ENCODE data around the gene STMND1.

STMND1 gene

GRCh38 chr6:17098538-17098937, 3.3 kb upstream of the STMND1 start:
- Histone ChIP-seq H3K9me3 (ENCODE audit: insufficient read depth, low read depth, low read length) (no peaks in the 10 kb centered on the region), H3K27me3 (ENCODE audit: insufficient read depth, low read length) (peaks cover 38% of the 10 kb centered on the region), H3K4me1 (ENCODE audit: insufficient read depth, low read length) (0 out of 2 replicates have a peak, but pooled peaks cover 8% of the 10 kb centered on the region), H3K36me3 (ENCODE audit: insufficient read depth, low read length) (no peaks in the 10 kb centered on the region), H3K27ac (ENCODE audit: low read depth, low read length) (no peak overlapping the region), H3K4me3 (ENCODE audit: low read length) (no peak overlapping the region), H3K9ac (ENCODE audit: low read depth, low read length) (no peak overlapping the region)
- WGBS = 63% methylated on average over 4 of the region's 4 CpGs

- Histone ChIP-seq H3K36me3 (ENCODE audit: insufficient read depth, low read length) (no peaks in the 10 kb centered on the region), H3K4me1 (ENCODE audit: insufficient read depth, low read length) (0 out of 2 replicates have a peak, but pooled peaks cover 8% of the 10 kb centered on the region)
- 59% methylated on average over 4 of the region's 5 CpGs for WGBS
Observed at GRCh38 chr6:17099401-17100059, 2.3 kb upstream of the STMND1 start.

GRCh38 chr6:17100806-17101205, 1.0 kb upstream of the STMND1 start:
- no peak overlapping the region for H3K4me3 ChIP-seq (ENCODE audit: low read length)
- H3K9me3 ChIP-seq (ENCODE audit: insufficient read depth, low read depth, low read length) = no peaks in the 10 kb centered on the region
- 0 out of 2 replicates have a peak, but pooled peaks cover 8% of the 10 kb centered on the region for H3K4me1 ChIP-seq (ENCODE audit: insufficient read depth, low read length)
- H3K36me3 ChIP-seq (ENCODE audit: insufficient read depth, low read length) = no peaks in the 10 kb centered on the region
- peaks cover 38% of the 10 kb centered on the region for H3K27me3 ChIP-seq (ENCODE audit: insufficient read depth, low read length)
- 63% methylated on average over 1 of the region's 1 CpG for WGBS
- H3K27ac ChIP-seq (ENCODE audit: low read depth, low read length) = no peak overlapping the region
- no peak overlapping the region for H3K9ac ChIP-seq (ENCODE audit: low read depth, low read length)

More at GRCh38 chr6:17099401-17100059, 2.3 kb upstream of the STMND1 start:
- no peaks in the 10 kb centered on the region for H3K9me3 ChIP-seq (ENCODE audit: insufficient read depth, low read depth, low read length)
- peaks cover 38% of the 10 kb centered on the region for H3K27me3 ChIP-seq (ENCODE audit: insufficient read depth, low read length)
- no peak overlapping the region for H3K9ac ChIP-seq (ENCODE audit: low read depth, low read length)
- H3K27ac ChIP-seq (ENCODE audit: low read depth, low read length) = no peak overlapping the region
- H3K4me3 ChIP-seq (ENCODE audit: low read length) = no peak overlapping the region

GRCh38 chr6:17102258-17102870, 514 bp downstream of the STMND1 start:
- no peaks in the 10 kb centered on the region for H3K36me3 ChIP-seq (ENCODE audit: insufficient read depth, low read length)
- H3K4me1 ChIP-seq (ENCODE audit: insufficient read depth, low read length) = 0 out of 2 replicates have a peak, but pooled peaks cover 8% of the 10 kb centered on the region
- no peaks in the 10 kb centered on the region for H3K9me3 ChIP-seq (ENCODE audit: insufficient read depth, low read depth, low read length)
- WGBS = 38% methylated on average over 21 of the region's 23 CpGs
- peaks cover 38% of the 10 kb centered on the region for H3K27me3 ChIP-seq (ENCODE audit: insufficient read depth, low read length)
- H3K4me3 ChIP-seq (ENCODE audit: low read length) = peak overlapping the region; percentile 54
- 0 out of 2 replicates have a peak overlapping the region, but pooled peaks have one; percentile 17 for H3K9ac ChIP-seq (ENCODE audit: low read depth, low read length)
- H3K27ac ChIP-seq (ENCODE audit: low read depth, low read length) = no peak overlapping the region

DNA sequence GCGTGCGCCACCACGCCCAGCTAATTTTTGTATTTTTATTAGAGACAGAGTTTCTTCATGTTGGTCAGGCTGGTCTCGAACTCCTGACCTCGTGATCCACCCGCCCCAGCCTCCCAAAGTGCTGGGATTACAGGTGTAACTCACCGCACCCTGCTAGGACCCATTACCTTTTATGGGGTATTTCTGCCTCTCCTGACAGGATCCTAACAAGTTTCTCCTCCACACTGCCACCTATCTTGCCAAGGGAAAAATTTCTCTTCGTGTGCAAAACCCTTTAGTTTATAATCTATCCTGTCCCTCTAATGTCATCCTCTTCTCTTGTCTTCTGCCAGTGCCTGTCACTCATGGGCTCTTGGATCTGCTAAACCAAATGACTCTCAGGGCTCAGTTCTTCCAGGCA, 1.9 kb downstream of the STMND1 start:
- Histone ChIP-seq H3K27me3 (ENCODE audit: insufficient read depth, low read length) (peaks cover 38% of the 10 kb centered on the region), H3K27ac (ENCODE audit: low read depth, low read length) (no peak overlapping the region), H3K36me3 (ENCODE audit: insufficient read depth, low read length) (no peaks in the 10 kb centered on the region), H3K4me1 (ENCODE audit: insufficient read depth, low read length) (0 out of 2 replicates have a peak, but pooled peaks cover 2% of the 10 kb centered on the region), H3K9ac (ENCODE audit: low read depth, low read length) (no peak overlapping the region), H3K4me3 (ENCODE audit: low read length) (no peak overlapping the region), H3K9me3 (ENCODE audit: insufficient read depth, low read depth, low read length) (no peaks in the 10 kb centered on the region)
- 81% methylated on average over 8 of the region's 8 CpGs for WGBS

GRCh38 chr6:17107863-17108262, 6.0 kb downstream of the STMND1 start:
- Histone ChIP-seq H3K9me3 (ENCODE audit: insufficient read depth, low read depth, low read length) (no peaks in the 10 kb centered on the region), H3K27me3 (ENCODE audit: insufficient read depth, low read length) (peaks cover 5% of the 10 kb centered on the region), H3K27ac (ENCODE audit: low read depth, low read length) (no peak overlapping the region), H3K4me1 (ENCODE audit: insufficient read depth, low read length) (no peaks in the 10 kb centered on the region), H3K9ac (ENCODE audit: low read depth, low read length) (no peak overlapping the region), H3K36me3 (ENCODE audit: insufficient read depth, low read length) (no peaks in the 10 kb centered on the region), H3K4me3 (ENCODE audit: low read length) (no peak overlapping the region)

DNA sequence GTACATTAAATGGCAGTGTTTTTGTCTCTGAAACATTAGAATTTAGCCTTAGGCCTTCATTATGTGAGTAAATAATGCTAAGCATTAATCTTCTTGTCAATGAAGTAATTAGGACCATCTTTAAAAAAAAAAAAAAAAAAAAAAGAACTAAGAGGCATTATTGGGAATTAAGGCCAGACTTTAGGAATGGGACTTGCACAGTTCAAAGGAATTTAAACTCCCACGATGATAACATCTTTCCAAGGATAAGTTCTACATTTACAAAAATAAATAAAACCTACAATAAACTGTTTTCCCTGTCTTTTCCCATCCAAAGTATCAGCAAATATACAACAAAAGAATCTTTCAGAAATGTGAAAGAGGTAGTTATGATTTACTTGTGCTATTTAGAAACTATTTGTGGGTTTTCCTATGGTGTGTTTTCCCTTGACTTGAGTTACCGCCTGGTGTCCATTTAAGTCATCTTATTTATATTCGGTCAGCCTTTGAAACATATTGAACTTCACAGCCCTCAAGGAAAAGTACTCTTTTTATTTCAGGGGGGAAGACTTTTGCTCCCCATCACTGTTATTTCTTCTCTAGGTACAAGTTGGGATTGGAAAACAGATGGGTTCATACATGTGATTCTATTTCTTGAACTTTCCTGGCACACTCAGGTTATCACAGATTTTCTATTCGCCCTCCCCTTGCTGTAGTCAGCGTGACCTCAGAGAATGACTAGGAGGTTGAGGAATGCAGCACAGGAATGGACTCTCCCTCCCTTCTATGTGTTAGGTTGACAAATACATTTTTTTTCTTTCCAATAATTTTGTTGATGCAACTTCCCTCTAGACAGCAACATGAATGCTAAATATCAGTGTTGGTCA, 13.6 kb downstream of the STMND1 start:
- Histone ChIP-seq H3K4me3 (ENCODE audit: low read length) (no peak overlapping the region), H3K27me3 (ENCODE audit: insufficient read depth, low read length) (no peaks in the 10 kb centered on the region), H3K27ac (ENCODE audit: low read depth, low read length) (no peak overlapping the region), H3K36me3 (ENCODE audit: insufficient read depth, low read length) (no peaks in the 10 kb centered on the region), H3K4me1 (ENCODE audit: insufficient read depth, low read length) (peaks cover 6% of the 10 kb centered on the region; the same call in 1 of the 2 replicates), H3K9me3 (ENCODE audit: insufficient read depth, low read depth, low read length) (no peaks in the 10 kb centered on the region), H3K9ac (ENCODE audit: low read depth, low read length) (no peak overlapping the region)
- WGBS = 80% methylated on average over 5 of the region's 5 CpGs

DNA sequence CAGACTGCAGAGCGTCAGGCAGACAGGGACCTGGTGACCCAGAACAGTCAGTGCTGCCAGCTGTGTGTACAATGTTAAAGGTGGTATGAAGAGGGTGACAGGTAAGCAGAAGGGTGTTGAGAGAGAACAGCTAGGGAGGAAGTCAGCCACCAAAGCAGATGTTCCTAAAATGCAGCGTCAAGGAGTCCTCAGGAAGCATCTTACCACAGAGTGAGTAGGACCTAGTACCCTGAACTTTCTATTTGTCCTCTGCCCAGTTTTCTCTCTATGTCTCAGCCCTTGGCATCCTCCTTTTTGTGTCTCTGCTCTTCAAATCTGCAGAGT, 14.2 kb downstream of the STMND1 start:
- WGBS = 87% methylated on average over 2 of the region's 2 CpGs

DNA sequence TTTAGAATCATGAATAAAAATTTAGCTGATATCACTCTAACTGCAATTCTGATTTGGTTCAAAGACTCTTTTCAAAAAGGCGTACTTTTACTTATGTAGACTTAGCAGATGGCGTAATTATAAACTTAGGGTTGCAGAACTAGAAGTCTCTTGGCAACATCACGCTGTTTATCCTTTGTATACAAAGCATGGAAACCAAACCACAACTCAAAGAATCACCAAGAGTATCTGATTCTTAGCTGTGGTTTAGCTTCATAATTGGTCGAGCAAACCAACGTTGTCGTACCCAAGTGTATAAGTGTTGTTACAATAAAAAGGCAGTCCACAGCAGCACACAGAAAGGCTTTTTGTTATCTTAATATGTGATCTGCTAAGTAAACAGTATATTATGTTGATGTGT, 18.2 kb downstream of the STMND1 start:
- Histone ChIP-seq H3K27ac (ENCODE audit: low read depth, low read length) (no peak overlapping the region), H3K36me3 (ENCODE audit: insufficient read depth, low read length) (no peaks in the 10 kb centered on the region), H3K9ac (ENCODE audit: low read depth, low read length) (no peak overlapping the region), H3K27me3 (ENCODE audit: insufficient read depth, low read length) (no peaks in the 10 kb centered on the region), H3K9me3 (ENCODE audit: insufficient read depth, low read depth, low read length) (no peaks in the 10 kb centered on the region), H3K4me3 (ENCODE audit: low read length) (no peak overlapping the region), H3K4me1 (ENCODE audit: insufficient read depth, low read length) (peaks cover 6% of the 10 kb centered on the region; the same call in 1 of the 2 replicates)
- 94% methylated on average over 6 of the region's 6 CpGs for WGBS

More for the DNA sequence above, 14.2 kb downstream of the STMND1 start:
- Histone ChIP-seq H3K9me3 (ENCODE audit: insufficient read depth, low read depth, low read length) (no peaks in the 10 kb centered on the region), H3K27me3 (ENCODE audit: insufficient read depth, low read length) (no peaks in the 10 kb centered on the region), H3K4me1 (ENCODE audit: insufficient read depth, low read length) (peaks cover 6% of the 10 kb centered on the region; the same call in 1 of the 2 replicates), H3K9ac (ENCODE audit: low read depth, low read length) (no peak overlapping the region), H3K36me3 (ENCODE audit: insufficient read depth, low read length) (no peaks in the 10 kb centered on the region), H3K27ac (ENCODE audit: low read depth, low read length) (no peak overlapping the region), H3K4me3 (ENCODE audit: low read length) (no peak overlapping the region)

GRCh38 chr6:17125407-17125806, 23.6 kb downstream of the STMND1 start:
- Histone ChIP-seq H3K27me3 (ENCODE audit: insufficient read depth, low read length) (no peaks in the 10 kb centered on the region), H3K4me1 (ENCODE audit: insufficient read depth, low read length) (peaks cover 5% of the 10 kb centered on the region), H3K4me3 (ENCODE audit: low read length) (no peak overlapping the region), H3K9ac (ENCODE audit: low read depth, low read length) (no peak overlapping the region), H3K36me3 (ENCODE audit: insufficient read depth, low read length) (no peaks in the 10 kb centered on the region), H3K27ac (ENCODE audit: low read depth, low read length) (no peak overlapping the region), H3K9me3 (ENCODE audit: insufficient read depth, low read depth, low read length) (no peaks in the 10 kb centered on the region)
- WGBS = 86% methylated on average over 4 of the region's 4 CpGs

- Histone ChIP-seq H3K9me3 (ENCODE audit: insufficient read depth, low read depth, low read length) (0 out of 2 replicates have a peak, but pooled peaks cover 3% of the 10 kb centered on the region), H3K9ac (ENCODE audit: low read depth, low read length) (no peak overlapping the region), H3K4me1 (ENCODE audit: insufficient read depth, low read length) (peaks cover 5% of the 10 kb centered on the region), H3K27ac (ENCODE audit: low read depth, low read length) (no peak overlapping the region), H3K36me3 (ENCODE audit: insufficient read depth, low read length) (no peaks in the 10 kb centered on the region), H3K4me3 (ENCODE audit: low read length) (no peak overlapping the region), H3K27me3 (ENCODE audit: insufficient read depth, low read length) (no peaks in the 10 kb centered on the region)
- WGBS = 100% methylated on average over 3 of the region's 3 CpGs
Observed at GRCh38 chr6:17130786-17131185, 28.9 kb downstream of the STMND1 start.

Measured in HUES64 (cell line).